Ecto neural progenitor cell (in vitro differentiated cells): ENCODE results near the gene ZNF124.
"Not testable (repeated sequence)": the region's sequence is repeated elsewhere in the genome, so short reads cannot be mapped to it uniquely, and the experiment has no call there.

Experiments
- DNase-seq: peaks from one replicate; pipeline ENCODE4 v3.0.0-alpha.2; 2018; ENCODE audit warnings: low spot score

ZNF124 gene

DNA sequence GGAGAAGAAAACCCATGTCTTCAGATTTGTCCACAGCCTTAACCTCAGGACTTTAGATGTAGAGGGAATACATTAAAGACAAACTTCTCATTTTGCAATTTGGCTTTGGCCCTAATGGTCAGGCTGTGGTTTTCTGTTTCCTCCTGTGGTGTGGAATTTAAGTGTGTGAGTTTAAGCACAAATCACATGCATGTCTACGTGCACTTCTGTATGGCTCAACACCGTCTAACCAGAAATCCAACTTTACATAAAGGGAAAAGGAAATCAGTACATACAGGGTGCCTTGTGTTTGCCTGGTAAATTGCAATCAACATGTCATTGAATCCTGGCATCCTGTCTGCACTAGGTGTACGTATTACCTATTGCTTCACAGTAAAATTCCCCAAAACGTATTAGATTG, 1.2 kb upstream of the ZNF124 start:
- DNase-seq = no peak

DNA sequence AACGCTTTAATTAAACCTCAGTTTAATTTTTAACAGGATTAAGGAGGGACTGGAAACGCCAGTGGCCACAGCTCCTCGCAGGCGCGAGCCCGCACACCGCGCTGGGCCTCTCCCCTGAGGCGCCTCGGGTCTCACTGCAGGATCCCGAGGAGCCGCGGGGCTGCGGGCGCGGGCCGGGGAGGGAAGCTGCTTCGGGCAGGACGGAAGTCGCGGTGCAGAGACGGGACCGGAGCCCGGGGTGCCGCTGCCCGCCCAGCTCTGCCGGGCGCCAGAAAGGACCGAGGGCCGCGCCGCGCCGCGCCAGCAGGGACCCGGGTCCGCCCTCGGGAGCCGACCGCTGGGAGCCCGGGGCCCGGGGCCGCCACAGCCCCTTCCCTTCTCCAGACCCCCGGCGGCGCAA, 377 bp downstream of the ZNF124 start:
- not testable (repeated sequence) for DNase-seq

DNA sequence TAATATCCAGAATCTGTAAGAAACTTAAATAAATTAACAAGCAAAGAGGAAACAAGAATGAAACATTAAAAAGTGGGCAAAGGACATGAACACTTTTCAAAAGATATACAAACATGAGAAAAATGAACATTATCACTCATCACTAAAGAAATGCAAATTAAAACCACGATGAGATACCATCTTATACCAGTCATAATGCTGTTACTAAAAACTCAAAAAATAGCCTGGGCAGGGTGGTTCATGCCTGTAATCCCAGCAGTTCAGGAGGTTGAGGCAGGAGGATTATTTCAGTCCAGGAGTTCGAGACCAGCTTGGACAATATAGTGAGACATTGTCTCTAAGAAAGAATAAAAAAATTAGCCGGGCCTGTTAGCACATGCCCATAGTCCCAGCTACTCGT, 6.1 kb downstream of the ZNF124 start:
- no peak for DNase-seq

DNA sequence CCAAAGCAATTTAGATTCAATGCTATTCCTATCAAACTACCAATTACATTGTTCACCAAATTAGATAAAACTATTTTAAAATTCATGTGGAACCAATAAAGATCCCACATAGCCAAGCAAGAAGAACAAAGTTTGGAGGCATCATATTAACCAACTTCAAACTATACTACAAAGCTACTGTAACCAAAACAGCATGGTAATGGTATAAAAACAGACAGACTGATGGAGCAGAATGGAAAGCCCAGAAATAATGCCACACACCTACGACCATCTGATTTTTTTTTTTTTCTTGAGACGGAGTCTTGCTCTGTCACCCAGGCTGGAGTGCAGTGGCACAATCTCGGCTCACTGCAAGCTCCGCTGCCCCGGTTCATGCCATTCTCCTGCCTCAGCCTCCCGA, 7.1 kb downstream of the ZNF124 start:
- no peak for DNase-seq

DNA sequence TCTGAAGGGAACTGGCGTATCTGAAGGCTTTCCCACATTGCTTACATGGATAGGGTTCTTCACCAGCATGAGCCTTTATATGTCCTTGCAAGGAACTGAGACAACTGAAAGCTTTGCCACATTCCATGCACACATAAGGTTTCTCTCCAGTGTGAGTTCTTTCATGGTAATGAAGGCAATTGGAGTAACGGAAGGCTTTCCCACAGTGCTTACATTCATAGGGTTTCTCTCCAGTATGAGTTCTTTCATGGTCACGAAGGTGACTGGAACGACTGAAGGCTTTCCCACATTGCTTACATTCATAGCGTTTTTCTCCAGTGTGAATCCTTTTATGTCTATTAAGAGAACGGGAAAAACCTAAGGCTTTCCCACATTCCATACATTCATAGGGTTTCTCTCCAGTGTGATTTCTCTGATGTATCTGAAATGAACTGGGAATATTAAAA, 15.0 kb downstream of the ZNF124 start:
- no peak for DNase-seq

DNA sequence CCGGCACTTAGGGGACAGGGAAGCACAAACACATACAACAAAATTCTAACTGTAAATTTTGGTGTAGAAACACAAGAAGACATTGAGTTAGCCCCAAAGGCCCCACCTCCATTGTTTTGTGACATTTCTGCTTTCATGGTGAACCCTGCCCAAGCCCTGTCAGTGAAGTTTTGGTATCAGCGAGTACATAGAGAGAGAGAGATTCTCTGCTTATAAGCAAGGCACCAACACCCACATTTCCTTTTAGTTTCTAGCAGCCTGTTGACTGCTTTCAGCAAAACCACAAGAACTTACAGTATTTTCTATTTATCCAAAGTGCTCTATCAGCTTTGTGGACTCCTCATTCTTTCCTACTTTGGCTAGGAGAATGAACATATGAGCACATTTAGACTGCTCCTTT, 24.0 kb downstream of the ZNF124 start:
- no peak for DNase-seq

DNA sequence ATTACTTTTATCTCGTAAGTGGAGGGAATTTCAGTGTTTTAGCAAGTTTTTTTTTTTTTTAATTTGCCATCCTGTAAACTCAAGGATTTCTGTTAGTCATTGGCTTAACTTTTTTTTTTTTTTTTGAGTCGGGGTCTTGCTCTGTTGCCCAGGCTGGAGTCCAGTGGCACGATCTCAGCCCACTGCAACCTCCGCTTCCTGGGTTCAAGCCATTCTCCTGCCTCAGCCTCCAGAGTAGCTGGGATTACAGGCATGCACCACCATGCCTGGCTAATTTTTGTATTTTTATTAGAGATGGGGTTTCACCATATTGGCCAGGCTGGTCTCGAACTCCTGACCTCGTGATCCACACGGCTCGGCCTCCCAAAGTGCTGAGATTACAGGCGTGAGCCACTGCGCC, 24.7 kb downstream of the ZNF124 start:
- not testable (repeated sequence) for DNase-seq

DNA sequence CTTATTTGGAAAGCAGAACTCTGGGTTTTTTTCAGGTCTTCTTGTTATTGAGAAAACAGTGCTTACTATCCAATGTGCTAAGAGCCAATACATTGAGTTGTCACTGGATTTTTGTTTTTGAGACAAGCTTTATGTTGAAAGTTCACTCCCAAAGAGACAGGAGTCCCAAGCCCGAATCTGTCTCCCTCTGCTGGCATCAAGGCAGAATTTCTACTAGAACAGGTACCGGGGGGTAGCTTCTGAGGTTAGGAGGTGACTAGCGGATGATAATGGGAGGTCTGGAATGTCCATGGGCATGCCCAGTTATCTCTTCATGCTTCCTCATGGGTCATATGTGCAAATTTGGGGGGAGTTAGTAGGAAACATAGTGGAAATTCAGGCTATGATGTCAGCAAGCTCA, 25.1 kb downstream of the ZNF124 start:
- DNase-seq = no peak

DNA sequence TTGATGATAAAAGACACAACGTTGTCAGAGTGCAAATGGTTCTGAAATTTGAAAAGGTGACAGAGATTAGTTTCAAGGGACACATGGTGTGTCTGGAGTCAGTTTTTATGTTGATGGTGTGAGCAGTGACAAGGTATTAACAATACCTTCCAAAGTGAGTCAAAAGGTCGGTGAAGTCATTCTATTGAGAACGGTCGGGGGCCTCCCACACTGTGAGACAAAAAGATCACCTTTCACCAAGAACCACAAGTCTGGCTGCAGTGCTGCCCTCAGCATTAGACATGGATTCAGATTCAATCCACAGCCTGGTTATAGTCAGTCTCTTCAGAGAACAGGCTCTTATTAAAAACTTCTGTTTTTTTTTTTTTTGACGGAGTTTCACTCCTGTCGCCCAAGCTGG, 26.5 kb downstream of the ZNF124 start:
- DNase-seq = no peak

DNA sequence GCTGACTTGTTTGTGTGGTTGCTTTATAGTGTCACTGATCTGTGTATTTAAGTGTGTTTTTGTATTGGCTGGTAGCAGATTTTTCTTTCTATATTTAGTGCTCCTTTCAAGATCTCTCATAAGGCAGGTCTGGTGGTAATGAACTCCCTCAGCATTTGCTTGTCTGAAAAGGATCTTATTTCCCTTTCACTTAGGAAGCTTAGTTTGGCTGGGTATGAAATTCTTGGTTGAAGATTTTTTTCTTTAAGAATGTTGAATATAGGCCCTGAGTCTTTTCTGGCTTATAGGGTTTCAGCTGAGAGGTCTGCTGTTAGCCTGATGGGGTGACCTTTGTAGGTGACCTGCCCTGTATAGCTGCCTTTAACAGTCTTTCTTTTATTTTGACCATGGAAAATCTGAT, 32.3 kb downstream of the ZNF124 start:
- DNase-seq = not testable (repeated sequence)

DNA sequence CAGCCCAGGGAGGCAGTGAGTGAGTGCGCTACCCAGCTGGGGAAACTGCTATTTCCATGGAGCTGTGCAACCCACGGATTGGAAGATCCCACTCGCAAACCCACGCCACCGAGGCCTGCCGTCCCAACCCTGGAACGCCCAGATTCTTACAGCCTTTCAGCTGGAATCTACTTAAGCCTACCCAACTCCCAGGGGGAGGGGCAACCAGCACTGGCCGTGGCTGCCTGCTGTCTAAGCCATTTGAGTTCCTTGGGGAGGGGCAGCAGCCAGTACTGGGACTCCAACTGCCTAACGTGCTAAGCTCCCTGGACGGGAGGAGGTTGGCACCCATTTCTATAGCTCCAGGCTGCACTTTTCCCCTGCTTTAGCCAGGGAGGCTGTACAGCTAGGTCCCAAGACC, 40.6 kb downstream of the ZNF124 start:
- no peak for DNase-seq

DNA sequence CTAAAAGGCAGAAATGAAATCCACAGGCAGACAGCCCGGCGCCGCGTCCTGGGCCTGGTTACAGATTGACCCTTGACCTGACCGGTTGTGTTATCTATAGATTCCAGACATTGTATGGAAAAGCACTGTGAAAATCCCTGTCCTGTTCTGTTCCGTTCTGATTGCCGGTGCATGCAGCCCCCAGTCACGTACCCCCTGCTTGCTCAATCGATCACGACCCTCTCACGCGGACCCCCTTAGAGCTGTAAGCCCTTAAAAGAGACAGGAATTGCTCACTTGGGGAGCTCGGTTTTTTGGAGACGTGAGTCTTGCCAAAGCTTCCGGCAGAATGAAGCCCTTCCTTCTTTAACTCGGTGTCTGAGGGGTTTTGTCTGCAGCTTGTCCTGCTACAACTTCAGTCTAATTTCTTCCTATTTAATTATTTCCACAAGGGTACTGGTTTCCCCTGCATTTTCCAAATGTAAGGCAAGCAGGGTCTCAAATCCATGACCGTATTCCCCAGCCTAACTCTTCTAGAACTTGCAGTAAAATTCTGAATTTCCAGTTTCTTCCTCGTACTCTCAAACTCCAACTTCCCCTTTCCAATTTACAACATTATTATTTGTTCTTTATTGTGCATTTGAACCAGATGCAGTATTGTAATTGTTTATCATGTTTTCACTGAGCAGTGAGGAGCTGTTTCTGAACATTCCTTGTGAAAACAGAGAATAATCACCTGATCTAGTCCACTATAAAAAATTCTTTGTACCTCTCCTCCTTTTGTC, 44.1 kb downstream of the ZNF124 start:
- not testable (repeated sequence) for DNase-seq

DNA sequence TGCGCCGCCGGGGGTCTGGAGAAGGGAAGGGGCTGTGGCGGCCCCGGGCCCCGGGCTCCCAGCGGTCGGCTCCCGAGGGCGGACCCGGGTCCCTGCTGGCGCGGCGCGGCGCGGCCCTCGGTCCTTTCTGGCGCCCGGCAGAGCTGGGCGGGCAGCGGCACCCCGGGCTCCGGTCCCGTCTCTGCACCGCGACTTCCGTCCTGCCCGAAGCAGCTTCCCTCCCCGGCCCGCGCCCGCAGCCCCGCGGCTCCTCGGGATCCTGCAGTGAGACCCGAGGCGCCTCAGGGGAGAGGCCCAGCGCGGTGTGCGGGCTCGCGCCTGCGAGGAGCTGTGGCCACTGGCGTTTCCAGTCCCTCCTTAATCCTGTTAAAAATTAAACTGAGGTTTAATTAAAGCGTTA, 45.2 kb downstream of the ZNF124 start:
- not testable (repeated sequence) for DNase-seq

DNA sequence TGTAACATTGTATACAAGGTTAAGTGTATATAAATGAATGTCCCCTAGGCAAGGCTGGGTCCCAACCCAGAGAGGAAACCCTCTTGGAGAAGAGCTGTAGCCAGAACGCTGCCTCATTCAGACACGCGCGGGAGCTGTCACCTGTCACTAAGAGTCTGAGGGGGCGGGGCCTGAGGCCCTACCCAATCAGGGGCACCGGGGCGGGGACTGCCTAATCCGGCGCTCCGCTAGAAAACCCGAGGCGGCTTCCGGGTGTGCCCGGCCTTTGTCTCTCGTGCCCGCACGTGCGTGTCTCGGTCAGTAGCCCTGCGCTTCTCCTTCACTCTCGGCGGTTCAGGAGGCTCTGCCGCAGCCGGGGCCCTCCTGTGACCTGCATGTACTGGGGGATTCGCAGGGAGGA, 45.7 kb downstream of the ZNF124 start:
- not testable (repeated sequence) for DNase-seq

DNA sequence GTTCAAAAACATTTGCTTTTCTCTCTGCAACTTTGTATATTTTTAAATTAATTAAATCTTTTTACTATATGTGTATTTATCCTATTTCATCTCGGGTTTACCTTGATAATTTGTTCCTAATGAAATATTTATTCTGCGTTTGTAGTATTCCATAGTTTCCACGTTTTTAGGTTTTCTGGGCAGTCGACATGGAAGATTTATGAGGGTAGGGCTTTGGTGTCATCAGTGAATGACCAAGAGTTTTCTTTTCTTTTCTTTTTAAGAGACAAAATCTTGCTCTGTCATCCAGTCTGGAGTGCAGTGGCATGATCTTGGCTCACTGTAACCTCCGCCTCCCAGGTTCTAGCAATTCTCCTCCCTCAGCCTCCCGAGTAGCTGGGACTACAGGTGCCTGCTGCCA, 50.4 kb downstream of the ZNF124 start:
- DNase-seq = no peak

DNA sequence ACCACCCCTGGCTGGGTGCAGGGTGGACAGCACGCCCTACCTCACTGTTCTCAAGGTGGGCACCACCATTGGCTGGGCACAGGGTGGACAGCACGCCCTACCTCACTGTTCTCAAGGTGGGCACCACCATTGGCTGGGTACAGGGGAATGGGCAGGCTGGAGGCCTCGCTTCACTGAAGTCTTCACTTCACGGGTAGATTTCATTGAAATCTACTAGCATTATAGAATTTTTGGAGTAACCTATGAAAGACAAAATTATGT, 51.5 kb downstream of the ZNF124 start:
- not testable (repeated sequence) for DNase-seq

DNA sequence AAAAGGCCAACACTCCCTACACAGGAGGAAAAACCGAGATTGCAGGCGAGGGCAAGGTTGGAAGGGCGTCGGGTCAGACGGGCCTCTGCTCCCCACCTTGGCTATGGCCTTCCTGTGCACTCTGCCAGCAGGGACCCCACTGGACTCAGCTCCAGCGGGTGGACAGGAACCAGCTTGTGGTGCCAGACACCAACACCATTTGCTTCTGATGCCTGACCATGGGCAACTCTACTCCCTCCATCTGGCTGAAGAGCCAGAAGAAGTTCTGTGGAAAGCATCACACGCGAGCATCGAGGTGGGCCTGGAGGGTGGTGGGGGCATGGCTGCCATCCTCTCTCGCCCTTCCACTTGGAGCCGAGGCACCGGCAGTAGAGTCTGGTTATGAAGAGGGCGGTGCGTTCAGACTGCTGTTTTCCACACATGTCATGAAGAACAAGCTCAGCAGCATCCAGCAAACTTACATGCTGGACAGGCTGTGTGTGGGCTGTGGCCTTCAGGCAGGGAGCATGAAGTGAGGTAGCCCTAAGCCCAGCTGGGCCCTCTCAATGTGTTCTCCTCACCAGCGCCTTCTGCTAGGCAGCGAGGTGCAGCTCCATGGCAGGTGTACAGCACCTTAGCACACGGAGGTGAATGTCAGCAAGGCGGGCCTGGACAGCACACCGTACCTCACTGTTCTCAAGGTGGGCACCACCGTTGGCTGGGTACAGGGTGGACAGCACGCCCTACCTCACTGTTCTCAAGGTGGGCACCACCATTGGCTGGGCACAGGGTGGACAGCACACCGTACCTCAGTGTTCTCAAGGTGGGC, 52.0 kb downstream of the ZNF124 start:
- DNase-seq = no peak

DNA sequence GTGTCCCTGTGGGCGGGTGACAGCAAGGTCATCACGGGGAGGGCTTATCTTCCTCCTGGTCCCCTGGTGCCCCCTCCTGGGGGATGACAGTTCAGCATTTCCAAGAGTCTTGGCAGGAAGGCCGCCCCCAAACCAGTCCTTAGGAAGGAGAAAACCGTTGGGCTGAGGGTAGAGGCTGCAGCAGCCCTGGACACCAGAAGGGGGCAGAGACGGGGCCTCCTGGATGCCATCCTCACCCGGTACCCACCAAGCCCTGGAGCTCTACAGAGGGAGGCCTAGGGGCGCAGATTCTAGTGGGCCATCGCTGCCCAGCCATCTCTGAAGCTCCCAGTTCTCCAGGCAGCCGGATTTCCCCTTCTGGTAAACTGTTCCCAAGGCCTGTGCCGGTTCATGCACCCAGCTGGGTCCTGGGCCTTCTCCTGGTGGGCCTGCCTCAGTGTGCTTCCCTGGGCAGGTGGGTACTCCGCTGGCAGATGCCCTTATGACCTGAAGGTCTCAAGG, 52.8 kb downstream of the ZNF124 start:
- DNase-seq = no peak

DNA sequence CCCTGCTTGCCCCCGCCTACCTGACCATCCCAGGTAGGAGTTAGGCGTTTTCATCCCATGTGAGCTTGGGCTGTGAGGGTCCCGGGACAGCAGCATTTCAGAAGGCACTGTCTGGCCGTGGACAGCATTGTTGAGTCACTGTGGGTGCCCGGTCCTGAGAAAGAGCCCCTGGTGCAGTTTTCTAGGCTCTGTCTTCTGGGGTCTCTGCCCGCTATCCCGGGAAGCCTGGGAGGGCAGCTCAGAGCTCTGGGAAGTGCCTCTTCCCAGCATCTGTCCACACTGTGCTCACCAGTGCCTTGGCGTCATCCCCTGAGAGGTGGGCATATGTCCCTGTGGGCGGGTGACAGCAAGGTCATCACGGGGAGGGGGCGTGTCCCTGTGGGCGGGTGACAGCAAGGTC, 56.3 kb downstream of the ZNF124 start:
- DNase-seq = no peak

DNA sequence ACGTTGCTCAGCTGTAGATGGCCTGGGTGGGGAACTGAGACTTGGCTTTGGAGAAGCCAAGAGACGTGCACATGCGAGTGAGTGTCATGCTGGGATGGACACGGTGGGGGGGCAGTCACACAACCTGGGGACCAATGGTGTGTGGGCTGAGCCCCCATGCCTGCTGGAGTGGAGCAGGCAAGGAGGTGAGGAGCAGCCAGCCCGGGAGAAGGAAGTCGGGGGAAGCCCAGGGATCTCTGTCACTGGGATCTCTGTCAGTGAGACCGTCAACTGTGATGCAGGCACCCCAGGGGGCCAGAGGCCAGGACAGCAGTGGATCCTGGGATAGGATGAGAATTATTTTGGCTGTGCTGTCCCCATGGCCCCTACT, 56.7 kb downstream of the ZNF124 start:
- no peak for DNase-seq

DNA sequence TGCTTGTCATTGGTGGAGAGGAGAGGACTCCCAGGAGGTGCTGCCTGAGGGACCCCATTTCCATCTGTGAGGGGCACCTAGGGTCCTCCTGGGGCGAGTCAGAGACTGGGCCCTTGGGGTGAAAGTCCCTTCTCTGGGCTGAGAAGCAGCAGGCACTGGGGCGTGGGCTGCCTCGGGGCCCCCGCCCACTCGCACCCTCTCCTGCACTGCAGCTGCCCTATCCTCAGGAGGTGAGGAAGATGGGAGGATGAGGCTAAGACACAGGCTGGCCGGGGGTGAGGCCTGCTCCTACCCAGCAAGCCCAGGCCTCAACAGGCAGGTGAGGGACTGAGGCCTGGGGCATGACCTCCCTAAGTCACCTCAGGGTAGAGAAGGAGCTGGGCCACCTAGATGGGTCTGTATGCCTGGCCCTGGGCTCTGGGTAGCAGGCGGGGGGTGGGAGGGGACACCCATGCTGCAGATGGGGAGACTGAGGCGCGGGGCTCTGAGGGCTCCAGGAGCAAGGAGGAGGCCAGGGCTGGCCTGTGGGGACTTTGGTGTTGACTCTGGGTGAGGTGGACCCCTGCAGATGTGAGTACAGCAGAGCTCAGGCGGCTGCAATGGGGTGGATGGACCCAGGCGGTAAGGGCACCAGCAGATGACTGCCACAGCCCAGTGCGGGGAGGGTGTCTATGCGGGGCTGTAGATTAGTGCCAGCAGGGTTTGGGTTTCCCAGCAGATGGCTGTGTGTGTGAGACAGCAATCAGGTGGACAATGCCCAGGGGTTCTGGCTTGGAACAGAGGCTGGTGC, 57.3 kb downstream of the ZNF124 start:
- no peak for DNase-seq

DNA sequence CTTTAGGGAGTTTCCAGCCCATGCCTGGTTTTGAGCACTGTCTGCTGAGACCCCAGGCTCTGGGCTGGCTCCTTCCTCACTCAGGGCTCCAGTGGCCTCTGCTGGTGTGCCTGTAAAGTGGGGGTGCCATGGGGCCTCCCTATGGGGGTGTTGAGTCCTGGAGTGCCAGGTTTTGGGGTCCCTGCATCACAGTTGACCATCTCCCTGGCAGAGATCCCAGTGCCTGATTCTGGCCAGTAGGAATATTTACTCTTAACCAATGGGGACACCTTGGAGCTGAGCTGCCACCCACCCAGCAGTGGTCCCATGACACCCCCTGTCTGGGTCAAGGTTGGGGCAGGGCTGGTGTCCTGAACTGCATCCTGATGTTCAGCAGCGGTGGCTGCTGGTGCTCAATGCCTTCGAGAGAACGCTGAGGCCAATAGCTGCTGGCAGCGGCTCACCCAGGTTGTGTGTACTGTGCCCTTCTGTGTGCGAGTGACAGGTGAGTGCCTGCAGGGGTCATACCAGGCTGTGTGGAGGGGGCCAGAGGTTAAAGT, 58.0 kb downstream of the ZNF124 start:
- DNase-seq = no peak

DNA sequence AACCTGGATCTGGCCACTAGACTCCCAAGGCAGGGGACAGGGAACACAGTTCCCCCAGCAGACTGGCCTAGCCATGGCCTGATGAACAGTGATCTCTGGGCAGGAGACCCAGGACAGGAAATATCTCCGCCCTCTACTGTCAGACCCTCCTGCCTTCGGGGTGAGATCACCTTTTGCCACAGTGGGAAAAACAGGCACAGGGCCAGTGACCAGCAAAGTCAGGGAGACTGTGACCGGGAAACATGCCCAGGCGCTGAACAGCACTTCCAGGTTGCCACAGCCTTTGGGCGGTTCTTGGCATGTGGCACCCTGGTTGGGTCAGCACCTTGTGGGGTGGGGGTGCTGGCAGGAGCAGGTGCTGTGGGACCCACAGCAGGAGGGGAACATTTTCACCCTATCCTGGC, 58.7 kb downstream of the ZNF124 start:
- DNase-seq = no peak
